CD4-positive, alpha-beta T cell treated with Interleukin-6 at 100 ng/mL for 8 hours (primary cell): ENCODE data around the gene KRT74.
A peak's percentile ranks its signal among the peaks of the same experiment; 100 is the strongest.
"Not testable (repeated sequence)": the region's sequence is repeated elsewhere in the genome, so short reads cannot be mapped to it uniquely, and the experiment has no call there.

Source experiments
- DNase-seq: peaks from one replicate; pipeline ENCODE4 v3.0.0-alpha.2; 2020; ENCODE audit warnings: mixed read lengths, low spot score

Gene KRT74

DNA sequence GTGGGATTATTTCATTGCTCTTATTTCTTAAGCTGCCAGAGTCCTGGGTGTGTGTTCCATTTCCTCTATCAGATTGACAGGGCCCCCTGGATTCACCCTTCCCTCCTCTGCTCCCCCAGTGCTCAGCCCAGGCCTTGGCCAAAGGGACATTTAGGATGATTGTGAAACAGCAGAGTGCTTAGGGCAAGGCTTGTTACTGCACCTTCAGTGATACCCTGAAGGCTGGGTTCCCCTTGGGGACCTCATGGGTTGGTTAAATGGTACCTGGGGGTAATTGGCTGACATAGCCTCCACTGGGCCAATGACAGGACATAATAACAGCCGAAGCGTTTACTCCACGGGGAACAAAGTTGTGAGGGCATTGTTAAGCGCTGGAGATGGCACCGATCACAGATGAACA, 28.9 kb upstream of the KRT74 start:
- DNase-seq = no peak

DNA sequence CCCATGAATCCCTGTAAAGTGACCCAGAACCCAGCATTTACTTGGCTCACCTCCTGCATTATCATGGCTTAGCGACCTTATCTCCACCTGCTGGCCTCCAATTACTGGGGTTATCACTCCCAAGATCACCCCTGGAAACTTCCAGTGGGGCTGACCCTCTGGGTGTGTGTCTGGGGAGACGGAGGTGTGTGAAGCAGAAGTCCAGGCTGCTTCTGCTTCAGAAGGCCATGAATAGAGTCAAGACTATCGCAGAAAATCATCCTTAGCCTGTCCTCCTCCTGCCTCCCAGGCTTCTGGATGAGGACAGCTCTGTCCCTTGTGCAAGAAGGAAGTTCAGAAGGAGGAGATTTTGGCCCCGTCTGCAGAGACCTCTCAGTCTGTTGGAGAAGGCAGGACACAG, 28.0 kb upstream of the KRT74 start:
- DNase-seq = no peak

DNA sequence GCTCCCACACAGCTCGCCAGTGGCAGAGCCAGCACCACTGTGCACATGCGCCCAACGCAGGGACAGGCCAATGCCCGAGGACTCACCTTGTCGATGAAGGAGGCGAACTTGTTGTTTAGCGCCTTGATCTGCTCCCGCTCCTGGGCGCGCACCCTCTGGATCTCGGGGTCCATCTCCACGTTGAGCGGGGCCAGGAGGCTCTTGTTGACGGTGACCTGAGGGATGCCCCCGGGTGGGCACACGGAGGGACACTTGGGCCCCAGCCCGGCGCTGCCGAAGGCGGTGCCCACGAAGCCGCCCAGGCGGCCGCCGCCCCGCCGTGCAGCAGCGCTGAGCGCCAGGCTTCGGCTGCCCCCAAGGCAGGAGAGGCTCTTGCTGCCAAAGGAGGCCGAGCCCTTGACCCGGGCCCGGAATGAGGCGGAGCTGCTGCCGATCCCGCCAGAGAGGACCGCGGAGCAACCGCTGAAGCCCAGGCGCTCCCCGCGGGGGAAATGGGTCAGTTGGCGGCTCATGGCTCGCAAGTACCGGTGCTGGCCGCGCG, 27.4 kb upstream of the KRT74 start, which contains the start of gene KRT72:
Gene KRT72 (minus strand): TSS at position 523 of the 541 bp plus-strand sequence. CDS start 11 bp downstream, at position 512.
- DNase-seq = no peak

DNA sequence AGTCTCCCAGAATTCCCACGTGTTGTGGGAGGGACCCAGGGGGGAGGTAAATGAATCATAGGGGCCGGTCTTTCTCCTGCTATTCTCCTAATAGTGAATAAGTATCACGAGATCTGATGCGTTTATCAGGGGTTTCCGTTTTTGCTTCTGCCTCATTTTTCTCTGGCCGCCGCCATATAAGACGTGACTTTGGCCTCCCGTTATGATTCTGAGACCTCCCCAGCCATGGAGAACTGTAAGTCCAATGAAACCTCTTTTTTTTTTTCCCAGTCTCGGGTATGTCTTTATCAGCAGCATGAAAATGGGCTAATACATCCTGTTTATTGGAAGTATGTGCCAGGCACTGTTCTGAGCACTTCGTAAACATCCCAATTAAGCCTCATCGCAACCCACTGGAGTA, 26.8 kb upstream of the KRT74 start:
- no peak for DNase-seq

DNA sequence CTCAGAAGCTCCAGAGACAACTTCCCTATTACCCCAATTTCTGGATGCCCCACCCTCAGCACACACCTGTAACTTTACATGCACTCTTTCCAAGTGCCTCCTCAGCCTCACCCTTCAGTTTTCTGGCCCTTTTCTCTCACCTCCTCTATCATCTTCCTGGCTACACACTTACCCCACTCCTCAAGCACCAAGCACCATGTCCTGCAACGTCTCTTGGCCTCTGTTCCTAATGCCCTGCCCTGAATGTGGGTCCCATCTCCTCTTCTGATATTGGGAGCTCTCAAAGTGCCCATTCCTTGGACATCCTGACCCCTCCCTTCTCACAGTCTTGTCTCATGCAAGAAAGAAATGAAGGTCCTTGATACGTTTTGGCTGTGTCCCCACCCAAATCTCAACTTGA, 26.4 kb upstream of the KRT74 start:
- no peak for DNase-seq

DNA sequence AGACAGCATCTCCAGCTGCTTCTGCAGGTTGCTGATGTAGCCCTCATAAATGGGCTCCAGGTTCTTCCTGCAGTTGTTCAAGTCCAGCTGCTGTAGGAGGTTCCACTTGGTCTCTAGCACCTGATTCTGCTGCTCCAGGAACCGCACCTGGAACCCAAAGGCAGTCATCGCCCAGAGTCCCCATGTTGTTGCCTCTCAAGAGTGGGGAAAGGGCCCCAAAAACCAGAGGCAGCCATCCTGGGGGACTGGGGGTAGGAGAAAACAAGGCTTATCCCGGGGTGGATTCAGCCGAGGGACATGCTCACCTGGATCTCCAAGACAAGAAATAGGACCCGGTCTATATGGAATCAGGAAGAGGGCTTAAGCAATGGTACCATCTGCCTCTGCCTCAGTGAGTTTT, 25.3 kb upstream of the KRT74 start:
- DNase-seq = no peak

DNA sequence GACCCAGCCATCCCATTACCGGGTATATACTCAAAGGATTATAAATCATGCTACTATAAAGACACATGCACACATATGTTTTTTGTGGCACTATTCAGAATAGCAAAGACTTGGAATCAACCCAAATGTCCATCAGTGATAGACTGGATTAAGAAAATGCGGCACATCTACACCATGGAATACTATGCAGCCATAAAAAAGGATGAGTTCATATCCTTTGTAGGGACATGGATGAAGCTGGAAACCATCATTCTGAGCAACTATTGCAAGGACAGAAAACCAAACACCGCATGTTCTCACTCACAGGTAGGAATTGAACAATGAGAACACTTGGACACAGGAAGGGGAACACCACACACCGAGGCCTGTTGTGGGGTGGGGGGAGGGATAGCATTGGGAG, 20.6 kb upstream of the KRT74 start:
- DNase-seq = not testable (repeated sequence)

DNA sequence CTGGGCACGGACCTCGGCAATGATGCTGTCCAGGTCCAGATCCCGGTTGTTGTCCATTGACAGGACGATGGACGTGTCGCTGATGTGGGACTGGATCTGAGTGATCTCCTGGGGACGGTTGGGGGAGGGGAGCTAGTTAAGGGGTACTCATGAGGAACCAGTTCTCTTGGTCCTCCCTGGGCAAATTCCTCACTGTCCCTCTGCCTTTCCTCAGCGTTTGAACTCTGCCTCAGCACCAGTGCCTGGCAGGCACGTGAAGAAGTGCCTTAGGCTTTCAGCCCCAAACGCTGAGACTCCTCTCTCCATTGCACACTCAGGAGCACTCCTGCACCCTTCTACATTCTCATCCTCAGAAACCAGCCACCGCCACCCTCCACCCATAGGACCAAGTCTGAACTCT, 17.9 kb upstream of the KRT74 start:
- DNase-seq = no peak

DNA sequence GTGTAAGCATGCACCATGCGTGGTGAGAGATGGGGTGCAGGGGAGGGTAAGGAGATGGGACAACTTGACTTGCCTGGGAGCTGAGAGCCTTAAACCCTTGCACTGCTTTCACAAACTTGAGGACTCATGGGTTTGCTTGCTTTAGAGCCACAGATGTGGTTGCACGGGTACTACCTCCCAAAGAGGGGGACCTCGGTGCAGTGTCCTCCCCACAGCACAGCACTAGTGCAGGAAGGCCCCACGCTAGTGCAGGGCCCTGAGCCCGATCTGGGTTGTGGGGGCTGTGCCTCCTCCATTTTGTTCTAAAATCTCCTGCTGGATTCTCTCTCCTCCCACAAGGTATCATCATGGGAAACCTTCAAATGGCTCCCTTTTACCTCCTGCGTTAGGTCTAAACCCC, 16.4 kb upstream of the KRT74 start:
- no peak for DNase-seq

DNA sequence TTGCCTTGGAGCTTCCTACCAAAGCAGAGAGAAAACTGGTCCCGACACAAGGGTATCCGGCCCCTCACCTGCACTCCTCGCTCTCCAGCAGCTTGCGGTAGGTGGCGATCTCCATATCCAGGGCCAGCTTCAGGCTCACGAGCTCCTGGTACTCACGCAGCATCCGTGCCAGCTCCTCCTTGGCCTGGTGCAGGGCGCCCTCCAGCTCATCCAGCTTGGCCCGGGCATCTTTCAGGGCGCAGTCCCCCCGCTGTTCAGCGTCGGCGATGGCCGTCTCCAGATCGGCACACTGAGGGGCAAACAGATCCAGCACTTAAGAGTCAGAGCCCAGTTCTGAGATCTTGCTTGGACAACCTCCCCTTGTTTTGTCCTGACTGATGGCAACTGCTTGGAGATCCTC, 13.9 kb upstream of the KRT74 start:
- DNase-seq = no peak

DNA sequence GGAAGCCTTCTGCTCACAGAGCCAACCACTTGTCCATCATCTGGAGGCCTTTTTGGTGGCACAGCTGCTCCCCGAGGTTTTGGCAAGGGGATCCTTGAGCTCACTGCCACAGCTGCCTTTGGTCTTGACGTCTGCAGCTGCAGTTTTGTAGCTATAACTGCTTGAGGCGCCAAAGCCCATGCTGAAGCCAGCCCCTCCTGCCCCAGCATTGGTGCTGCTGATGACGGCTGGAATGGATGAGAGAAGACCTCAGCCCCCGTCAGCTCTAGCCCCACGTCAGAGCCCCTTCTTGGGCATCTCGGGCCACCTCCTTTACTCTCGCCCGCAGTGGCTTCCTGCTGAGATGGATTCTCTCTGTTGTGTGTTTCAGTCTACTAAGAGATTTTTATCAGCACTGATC, 12.3 kb upstream of the KRT74 start:
- DNase-seq = peak; percentile 70

DNA sequence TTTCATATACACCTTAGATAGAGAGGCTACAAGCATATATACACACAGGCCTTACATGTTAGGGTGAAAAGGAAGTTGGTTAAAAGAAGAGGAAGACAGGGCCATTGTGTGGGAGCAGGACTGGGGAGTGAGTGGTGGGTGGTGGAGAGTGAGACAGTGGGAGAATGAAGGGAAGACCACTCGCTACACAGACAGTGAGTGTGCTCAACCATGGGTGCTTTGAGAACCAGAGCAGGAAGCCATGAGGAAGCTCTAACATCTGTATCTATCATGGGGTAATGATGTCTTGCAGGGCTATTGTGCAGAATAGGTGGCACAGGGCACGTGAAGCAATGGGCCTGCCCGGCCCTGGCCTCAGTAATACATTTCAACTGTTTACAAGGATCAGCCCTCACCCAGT, 11.4 kb upstream of the KRT74 start:
- no peak for DNase-seq

DNA sequence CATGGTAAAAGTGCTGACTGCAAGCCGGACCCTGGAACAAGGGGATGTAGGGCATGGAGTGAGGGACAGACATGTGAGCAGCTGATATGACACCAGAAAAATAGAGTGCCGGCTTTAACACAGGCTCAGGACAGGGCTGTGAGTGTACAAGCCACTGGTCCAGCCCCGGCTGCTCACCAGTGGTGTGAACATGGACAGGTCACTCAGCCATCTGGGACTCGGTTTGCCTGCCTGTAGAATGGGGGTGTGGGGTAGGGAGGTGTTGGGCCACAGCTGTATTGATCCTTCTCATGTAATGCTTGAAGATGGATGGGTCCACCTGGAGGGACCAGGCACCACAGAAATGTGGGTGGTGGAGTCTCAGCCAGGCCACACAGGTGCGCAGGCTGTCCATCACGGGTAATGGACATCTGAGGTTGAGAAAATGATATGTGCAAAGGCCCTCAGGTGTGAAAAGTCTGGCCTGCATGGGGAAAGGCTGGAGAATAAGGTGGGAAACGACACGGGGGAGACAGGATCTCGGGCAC, 10.6 kb upstream of the KRT74 start:
- DNase-seq = no peak

DNA sequence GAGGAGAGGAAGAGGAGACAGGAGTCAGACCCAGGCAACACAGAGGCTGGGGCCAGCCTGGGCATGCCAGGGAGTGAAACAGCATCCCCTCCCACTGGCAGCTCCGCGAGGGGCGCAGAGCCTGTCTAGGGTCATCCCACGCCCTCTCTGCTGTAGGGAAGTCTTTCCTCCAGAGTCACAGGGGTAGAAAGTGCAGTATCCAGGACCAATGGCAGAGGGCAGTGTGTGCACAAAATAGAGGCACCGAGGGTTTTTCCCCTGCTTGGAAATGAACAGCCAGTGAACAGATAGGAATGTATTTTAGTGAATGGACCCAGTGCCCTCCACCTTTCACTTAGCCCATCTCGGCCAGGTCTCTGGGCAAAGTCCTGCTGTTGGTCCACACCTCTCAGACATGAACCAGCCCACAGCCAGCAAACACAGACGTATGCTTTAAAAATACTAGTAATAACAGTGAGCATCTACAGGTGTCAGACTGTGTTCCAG, 9.4 kb upstream of the KRT74 start:
- DNase-seq = peak; percentile 63

DNA sequence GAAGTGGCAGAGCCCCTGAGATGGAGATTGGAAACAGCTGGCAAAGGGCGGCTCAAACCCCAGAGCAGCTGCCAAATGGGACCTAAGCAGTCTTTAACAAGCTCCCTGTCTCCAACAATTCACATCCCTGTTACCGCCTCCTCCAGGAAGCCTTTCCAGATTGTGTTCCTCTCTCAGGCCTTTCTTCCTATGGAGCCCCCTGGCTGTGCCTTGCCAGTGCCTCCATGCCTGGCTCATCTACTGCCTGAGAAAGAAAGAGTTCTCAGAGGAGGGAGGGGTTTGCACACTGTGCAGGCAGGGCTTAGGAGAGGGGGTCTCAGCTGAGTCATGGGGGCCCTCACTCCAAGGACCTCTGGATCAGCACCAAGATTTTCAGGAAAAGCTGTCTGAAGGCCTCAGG, 8.8 kb upstream of the KRT74 start:
- DNase-seq = no peak

DNA sequence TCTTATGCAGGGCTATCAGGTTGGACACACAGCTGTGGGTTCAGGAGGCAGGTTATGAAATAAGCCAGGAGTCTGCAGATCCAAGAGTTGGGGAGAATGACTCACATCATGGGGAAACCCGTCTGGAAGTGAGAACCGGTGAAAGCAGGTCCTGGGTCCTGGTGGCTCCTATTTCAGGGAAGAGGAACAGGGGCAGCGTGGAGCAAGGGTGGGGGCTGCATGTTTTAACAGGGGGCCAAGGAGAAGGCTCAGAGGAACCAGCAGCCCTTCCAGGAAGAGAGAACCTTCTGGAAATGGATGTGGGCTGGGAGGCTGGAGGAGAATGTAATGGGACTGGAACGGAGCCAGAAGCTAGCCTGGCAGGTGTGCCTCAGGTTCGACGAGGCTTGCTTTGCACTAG, 7.8 kb upstream of the KRT74 start:
- DNase-seq = no peak

DNA sequence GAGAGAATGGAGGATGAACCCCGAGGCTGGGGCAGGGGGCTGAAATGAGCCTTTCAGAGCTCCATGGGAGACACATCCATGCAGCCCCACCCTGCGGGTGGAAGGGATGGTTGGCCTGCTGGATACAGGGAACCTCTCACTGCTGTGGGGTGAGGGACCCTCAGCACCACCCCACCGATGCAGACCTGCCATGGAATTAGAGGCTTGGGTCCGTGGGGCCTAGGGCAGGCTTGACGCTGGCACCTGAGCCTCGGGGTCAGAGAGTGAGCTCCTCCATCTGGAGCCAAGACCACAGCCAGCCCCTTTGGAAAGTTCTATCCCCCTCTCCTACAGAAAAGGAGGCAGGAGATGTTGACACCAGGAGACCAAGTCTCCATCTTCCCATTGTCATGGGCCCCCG, 7.4 kb upstream of the KRT74 start:
- no peak for DNase-seq

DNA sequence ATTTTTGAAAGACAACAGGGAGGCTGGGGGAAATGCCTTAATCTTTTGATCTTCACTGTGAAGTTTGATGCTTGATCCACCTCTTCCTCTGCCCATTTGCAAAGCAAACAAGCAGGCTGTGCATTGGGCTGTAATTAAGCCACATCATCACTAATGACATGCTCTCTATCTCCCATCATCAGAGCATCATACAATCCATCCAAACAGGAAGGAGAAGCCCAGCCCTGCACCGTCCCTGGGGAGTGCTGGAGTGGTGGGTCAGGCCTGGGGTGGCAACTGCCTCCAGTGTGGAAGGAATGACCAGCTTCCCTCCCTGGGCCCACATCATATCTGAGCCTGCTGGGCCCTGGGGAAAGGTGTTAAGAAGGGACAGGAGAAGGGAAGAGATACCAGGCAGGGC, 6.9 kb upstream of the KRT74 start:
- no peak for DNase-seq

DNA sequence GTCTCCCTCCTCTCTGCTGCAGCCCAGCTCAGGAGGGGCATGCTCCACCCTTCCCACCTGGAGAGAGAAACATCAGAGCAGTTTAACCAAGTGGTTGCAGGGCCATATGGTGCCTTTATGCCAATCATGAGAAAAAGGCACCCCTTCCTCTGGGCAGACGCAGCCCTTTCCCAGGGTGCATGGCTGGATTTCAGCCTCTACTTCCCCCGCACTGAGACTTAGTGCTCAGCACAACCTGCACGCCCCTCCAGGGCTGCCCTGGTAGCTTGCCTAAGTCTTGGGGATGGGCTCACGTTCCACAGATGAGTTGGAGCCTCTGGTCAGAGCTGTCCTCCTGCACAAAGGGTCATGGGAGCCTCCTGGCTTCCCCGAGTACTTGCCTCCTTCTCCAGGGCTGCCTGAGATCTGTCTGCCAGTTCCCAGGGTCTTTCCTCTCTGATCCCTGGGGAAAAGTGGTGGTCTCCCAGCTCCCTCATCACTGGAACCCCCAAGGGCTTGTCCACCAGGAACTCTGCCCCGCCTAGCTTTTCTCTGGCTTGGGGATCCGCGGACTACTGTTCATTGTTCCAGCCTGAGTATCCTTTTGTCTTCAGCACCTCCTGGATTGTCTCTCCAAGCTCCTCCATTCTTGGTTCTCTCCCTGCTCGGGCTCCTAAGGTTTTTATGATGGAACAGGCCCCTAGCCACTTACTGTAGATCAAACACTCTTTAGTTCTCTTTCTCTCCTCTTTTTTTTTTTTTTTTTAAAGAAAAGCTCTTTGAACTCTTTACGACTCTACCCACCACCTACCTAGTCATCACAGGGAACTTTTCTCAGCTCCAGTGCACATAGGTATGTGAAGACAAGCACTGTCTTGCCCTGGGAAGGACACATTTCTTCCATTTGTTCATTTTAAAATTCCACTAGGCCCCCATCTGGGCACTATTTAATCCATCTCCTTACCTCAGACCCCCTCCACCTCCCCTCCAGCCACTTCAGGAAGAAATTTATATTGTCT, 6.1 kb upstream of the KRT74 start:
- DNase-seq = no peak

DNA sequence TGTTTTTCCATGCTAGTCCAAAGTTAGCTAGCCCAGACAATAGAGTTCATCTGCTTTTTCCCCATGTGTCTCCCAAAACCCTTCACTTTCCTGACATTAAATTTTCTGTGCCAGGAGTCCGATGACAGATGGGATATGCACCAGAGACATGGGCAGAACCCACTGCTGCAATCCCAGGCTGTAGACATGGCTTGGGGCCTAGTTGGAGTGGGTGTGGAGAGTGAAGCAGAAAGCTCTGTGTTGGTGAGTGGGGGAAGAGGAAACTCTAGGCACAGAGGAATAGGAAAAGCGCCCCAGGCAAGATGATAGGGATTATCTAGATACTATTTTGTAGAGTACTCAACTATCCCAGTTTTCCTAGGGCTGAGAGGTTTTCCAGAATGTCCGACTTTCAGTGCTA, 4.8 kb upstream of the KRT74 start:
- DNase-seq = no peak

DNA sequence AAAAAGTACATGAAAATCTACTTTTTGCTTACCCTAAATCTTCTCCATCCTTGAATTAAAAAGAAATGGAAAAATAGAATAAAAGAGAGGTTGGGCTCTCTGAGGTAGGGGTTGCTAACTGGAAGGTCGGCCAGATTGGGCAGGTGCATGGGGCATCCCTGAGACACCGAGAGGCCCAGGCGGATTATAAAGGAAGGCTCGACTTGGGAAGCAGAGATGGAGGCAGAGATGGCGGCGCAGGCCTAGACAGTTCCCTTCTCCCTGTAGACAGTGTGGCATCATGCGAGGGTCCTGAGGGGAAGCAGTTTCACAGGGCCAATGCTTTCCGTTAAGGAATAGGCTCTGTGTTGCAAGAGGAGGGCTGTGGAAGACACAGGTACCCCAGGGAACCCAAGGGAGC, 3.7 kb upstream of the KRT74 start:
- no peak for DNase-seq

DNA sequence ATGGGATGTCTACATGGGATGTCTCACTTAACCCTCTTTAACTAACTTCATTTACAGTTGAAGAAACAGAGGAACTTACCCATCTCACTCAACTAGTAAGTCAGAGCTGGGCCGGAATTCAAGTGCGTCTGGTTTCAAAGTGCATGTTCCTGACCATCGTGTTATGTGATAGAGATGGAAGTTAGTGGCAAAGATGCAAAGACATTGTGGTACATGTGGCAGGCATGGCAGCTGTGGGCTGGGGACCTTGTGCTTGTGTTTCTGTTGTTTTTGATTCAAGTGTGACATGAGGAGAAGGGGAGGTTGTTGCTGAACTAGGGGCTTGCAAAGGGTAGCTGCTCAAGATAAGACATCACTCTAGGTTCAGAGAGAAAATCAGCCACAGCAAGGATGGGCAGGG, 2.3 kb upstream of the KRT74 start:
- no peak for DNase-seq

DNA sequence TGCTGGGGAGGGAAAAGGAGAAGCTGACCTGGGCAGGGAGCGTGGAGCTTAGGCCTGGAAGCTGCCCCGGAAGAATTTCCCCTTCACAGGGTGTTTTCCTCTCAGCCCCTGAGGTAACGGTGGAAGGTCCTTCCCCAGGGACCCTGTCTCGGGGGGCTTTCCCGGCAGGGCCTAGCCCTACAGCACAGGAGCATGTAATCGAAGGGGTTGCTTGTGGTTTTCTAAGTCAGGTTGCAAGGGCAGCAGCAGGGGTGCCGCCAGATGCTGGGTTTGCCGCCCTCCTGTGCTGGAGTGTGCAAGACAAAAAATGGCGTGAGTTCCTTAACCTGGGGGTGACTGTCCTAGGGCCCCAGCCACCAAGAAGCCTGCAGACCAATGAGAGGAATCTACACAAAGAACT, 1.6 kb upstream of the KRT74 start:
- DNase-seq = no peak
